GM19238 (cell line): ENCODE results near the gene IL25.
A peak's percentile ranks its signal among the peaks of the same experiment; 100 is the strongest.
"Not testable (repeated sequence)": the region's sequence is repeated elsewhere in the genome, so short reads cannot be mapped to it uniquely, and the experiment has no call there.

Experiments
- DNase-seq: peaks from one replicate; pipeline ENCODE4 v3.0.0; 2011; ENCODE audit warnings: low spot score; ENCODE audit not compliant: insufficient read length

The IL25 gene

GRCh38 chr14:23375527-23376251 is 3.1 kb downstream of the IL25 start:
- DNase-seq = no peak

DNA sequence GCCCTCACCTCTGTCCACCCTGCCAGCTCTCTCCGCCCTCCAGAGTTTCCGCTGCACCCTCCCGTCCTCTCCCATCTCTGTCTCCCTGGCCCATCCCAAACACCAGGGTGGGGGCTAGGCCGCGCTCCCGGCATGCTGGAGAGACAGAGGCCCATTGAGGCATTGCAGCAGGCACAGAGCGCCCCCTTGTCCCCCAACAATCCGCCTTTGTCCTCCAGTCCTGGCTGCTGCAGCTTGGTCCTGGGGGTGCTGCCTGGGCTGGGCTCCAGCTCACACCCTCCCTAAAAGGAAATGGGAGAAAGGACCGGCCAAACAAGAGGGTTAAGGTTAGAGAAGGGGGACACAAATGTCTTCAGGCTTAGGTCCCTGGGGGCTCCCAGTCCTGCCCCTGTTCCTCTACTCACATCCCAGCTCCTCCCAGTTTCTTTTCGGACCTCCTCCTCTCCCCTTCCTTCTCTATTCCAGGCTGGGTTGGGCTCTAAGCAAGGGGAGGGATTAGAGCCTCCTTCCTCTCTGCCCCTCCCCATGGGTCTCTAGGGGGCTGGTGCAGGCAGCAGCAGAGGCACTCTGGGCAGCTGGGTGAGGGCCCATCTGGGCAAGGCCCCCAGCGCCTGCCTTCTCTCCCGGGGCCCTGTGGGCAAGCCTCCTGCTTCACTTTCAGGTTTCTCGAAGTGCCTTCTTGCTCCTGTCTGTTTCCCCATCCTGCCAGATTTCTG is 4.0 kb downstream of the IL25 start, which contains the start of gene CMTM5:
Gene CMTM5, plus strand, starts transcription at position 565 of the 716 bp plus-strand sequence. CDS start 206 bp downstream, outside the sequence.
- no peak for DNase-seq

DNA sequence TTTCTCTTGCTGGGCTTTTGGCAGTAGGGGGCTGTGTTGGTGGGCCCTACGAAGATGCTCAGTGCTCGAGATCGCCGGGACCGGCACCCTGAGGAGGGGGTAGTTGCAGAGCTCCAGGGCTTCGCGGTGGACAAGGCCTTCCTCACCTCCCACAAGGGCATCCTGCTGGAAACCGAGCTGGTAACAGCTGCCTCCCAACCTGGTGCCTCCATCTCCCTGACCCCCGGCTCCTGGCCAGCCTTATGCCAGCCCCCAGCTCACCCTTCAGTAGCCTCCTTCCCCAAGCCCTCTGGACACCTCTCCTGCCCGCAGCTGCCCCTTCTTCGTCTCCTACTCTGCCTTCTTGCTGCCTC is 4.6 kb downstream of the IL25 start:
- no peak for DNase-seq

DNA sequence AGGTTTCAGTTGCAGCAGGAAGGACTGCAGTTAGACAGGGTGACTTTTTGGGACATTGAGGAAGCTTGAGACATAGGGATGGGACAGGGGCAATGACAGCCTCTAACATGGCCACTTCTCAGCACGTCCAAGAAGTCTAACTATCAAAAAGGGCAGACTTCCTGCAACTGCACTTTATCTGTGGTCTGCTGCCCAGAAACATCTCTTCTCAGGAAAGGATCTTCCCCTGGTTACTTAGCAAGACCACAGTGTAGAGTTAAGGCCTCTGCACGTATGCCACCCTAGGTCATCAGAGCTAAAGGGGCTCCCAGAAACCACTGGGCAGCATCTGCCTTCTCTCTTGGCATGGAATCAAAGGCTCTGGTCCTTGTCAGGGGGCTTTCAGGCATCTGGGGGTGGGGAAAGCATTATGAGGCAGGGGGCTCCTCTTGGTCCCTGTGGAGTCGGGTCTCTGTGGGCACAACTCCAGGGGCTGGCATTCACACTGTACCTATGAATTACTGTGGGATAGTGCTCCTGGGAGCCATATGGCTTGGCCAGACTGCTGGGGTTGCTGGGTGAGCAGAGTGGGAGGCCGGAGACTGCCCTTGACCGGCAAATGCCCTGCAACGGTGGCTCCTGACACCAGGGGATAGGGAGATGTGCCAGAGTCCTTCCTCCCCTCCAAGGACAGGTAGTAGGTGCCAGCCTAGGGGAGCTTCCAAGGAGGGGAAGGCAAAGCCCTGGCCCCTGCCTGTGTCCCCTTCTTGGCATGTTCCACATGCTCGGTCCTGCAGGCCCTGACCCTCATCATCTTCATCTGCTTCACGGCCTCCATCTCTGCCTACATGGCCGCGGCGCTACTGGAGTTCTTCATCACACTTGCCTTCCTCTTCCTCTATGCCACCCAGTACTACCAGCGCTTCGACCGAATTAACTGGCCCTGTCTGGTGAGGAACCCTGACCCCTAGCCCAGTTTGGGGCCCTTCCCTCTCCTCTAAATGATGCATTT is 5.3 kb downstream of the IL25 start:
- no peak for DNase-seq

DNA sequence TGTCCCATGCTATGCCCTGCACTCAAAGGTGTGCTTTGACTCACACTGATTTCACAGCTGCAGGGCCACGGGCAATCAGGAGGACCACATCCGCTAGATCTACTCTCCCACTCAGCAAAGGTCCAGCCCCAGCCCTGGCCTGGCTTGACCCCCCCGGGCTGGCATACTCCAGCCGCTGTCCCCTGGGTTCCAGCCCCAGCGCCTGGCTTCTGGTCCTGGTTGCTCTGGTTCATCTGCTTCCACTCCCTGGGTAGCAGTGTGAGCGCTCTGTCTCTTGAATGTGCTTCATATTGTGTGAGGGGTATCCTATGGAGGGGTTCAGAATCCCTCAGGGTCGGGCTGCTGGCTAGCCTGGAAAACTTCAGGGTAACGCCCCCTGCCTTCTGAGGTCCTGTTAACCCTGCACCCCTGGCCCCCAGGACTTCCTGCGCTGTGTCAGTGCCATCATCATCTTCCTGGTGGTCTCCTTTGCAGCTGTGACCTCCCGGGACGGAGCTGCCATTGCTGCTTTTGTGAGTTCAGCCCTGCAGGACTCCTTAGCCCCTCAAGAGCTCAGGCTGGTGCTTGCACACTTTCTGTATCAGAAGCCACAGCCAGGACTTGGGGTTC is 6.1 kb downstream of the IL25 start:
- DNase-seq = no peak

GRCh38 chr14:23379366-23380196 is 7.0 kb downstream of the IL25 start:
- peak; percentile 77 for DNase-seq

DNA sequence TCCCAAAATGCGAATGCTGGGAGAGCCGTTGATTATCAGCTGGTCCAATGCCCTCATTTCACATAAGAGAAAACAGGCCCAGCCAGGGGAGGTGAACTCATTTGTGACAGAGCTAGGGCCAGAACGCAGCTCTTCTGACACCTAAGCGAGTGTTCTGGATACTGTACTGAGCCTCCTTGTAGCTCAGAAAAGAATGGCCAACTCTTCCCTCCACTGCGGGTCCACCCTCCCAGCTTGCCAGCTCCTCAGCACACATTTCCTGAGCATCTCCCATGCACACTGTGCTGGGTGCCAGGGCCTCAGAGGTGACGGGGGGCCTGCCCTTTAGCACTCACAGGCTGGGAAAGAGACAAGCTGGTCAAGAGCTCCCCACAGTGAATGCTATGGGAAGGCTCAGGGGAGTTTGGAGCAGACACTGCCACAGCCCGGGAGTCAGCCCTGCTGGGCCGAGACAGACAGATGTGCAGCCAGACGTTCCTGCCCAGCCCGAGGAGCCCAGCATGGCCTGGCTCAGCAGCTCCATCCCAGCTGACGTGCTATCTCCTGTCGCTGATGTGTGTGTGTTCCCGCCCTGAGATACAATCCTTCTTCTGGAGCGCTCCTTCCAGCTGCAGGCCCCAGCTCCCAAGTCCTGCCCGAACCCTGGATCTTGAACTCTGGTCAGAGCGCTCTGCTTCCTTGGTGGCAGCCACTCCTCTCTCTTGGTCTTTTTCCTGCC is 7.7 kb downstream of the IL25 start:
- DNase-seq = no peak

DNA sequence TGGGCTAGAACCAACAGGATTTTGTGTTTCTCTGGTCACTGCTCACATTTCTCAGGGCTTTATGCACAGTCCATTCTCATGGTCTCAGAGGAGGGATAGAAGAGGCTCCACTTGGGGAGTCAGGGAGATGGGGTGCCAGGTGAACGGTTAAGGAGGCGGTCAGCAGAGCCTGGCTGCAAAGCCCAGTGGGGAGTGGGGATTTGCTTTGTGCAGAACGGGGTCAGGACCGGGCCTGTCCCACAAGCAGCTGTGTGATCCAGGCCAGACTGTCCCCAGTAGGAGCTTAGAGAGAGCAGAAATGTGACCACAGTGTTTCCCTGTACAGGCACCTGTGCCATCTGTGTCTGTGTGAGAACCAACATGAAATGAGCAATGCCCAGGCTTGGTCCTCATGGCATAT is 8.4 kb downstream of the IL25 start:
- DNase-seq = no peak

DNA sequence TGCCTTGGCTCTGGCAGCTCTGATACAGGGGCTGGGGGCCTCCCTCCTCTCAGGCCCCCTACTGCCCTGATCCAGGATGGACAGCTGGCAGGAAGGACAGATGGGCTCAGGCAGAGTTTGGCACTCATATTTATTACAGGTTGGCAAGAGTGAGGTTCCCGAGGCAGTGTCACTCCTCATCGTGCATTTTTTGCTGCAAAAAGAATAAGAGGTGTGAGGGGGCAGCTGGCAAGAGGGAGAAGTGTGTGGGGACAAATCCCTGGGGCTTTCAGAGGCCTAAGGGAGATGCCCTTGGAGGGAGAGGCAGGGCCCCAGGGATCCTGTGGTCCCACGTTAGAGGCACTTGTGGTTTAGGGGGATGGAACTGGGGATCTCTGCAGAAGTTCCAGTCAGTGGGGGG is 9.3 kb downstream of the IL25 start:
- DNase-seq = no peak

GRCh38 chr14:23382276-23382675 is 9.7 kb downstream of the IL25 start:
- DNase-seq = no peak

- no peak for DNase-seq
These were observed 10.3 kb downstream of the IL25 start for GRCh38 chr14:23382731-23383440.

DNA sequence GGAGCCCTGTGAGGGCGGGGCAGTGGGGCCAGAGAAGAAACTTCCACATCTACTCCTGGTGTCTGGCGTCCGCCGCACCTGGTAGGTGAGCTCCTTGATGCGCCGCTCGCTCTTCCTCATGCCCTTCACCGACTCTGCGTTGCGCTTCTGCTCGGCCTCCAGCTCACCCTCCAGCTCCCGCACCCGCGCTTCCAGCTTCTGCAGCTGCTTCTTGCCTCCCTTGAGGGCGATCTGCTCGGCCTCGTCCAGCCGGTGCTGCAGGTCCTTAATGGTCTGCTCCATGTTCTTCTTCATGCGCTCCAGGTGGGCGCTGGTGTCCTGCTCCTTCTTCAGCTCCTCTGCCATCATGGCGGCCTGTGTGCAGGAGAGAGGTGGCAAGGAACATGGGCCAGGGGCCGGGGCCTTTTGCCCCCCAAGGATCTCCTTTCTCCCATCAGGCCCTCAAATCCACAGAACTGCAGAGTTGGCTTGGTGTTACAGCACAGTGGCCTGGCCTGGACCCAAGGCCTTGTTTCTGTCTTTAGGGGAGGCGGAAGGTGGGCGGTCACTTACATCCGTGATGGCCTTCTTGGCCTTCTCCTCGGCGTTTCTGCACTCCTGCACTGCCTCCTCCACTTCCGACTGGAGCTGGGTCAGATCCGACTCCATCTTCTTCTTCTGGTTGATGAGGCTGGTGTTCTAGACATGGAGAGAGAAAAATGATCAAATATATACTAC is 11.9 kb downstream of the IL25 start:
- DNase-seq = no peak

GRCh38 chr14:23385244-23385641 is 12.6 kb downstream of the IL25 start:
- no peak for DNase-seq

DNA sequence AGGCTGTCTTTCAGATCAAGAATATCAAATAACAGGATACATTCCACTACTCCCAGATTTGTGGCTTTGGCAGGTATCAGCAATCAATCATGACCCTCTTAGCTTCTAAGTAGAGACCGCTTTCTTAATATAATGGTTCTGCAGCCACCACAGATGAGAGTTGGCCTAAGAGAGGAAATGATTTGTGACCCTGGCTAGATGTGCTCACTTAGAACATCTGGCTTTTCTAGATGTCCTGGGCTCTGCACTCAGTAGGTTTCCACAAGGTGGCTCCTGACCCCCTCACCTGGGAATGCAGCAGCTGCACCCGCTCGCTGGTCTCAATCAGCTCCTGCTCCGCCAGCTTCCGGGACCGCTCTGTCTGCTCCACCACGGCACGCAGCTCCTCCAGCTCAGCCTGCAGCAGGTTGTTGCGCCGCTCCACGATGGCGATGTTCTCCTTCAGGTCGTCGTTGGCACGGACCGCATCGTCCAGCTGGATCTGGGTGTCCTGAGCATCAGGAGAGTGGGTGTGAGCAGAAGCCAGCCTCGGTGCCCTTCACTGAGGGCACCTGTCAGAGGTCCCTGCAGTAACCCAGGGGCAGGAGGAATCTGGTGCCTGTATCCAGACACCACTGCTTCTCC is 13.1 kb downstream of the IL25 start:
- no peak for DNase-seq

DNA sequence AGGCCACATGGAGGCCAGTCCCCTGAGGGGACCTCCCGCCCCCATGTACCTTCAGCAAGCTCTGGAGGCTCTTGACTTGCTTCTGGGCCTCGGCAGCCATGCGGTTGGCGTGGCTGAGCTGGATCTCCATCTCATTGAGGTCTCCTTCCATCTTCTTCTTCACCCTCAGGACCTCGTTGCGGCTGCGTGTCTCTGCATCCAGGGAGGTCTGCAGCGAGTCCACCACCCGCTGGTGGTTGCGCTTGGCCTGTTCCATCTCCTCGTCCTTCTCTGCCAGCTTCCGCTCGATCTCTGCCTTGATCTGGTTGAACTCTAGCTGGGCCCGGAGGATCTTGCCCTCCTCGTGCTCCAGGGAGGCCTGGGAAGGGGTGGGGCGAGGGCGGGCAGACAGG is 13.7 kb downstream of the IL25 start:
- DNase-seq = not testable (repeated sequence)

DNA sequence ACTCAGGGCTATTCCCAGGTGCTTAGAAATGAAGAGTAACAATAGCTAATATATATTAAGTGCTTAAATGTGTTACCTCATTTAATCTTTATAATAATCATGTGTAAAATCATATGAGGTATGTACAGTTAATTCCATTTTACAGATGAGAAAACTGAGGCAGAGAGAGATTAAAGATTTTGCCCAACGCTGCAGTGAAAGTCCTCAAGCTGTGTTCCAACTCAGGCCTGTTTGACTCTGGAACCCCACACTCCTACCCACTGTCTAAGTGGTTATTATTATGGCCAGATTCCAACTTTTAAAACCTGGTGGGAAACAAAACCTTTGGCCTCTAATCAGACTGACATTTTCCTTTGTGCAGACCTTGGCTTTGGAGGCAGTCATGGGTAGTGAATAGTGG is 14.4 kb downstream of the IL25 start:
- DNase-seq = no peak

- DNase-seq = no peak
These were observed 15.6 kb downstream of the IL25 start for GRCh38 chr14:23387916-23388882.
